T-cell (primary cell): ENCODE data around the gene SMIM23. TPM values are rescaled to one million over a fixed set of nuclear protein-coding genes. Genes with fewer than 3 reads are reported as not detected.

Experiments used
- ATAC-seq, 4 experiments: fragments of 200-7000 bp in 3 of 4; fragments of 150-1000 bp in 1 of 4; cut with Tn5 transposase; replicated peaks in 1 of 4; 1 replicate in 3 of 4; 2 replicates in 1 of 4; pipeline ENCODE4 v1.10.0; 2021; ENCODE audit warnings: moderate library complexity in 3 of 4, mild to moderate bottlenecking in 2 of 4, moderate number of reproducible peaks in 1 of 4
- CTCF ChIA-PET, 2 donors: fragments of 300-600 bp; sonication (Branson Sonifier 250); formaldehyde crosslinking; loops; one replicate each; lab custom pipeline; 2022; ENCODE audit warnings: antibody characterized with exemption in 2 of 2; lab: Charles Lee
- POLR2A ChIA-PET, 2 donors: fragments of 300-600 bp; sonication (Branson Sonifier 250); formaldehyde crosslinking; loops; one replicate each; lab custom pipeline; 2022; ENCODE audit warnings: antibody characterized with exemption in 2 of 2; lab: Charles Lee
- DNase-seq, 35 experiments: peaks; one replicate each; pipeline versions ENCODE4 v3.0.0 to v3.0.0-alpha.2; 2013 to 2023
- H3K27ac ChIP-seq: one replicate; pipeline ENCODE4 v1.5.1; 2013; ENCODE audit warnings: low read length
- H3K27me3 ChIP-seq, 2 experiments: replicated peaks in 1 of 2; 1 replicate in 1 of 2; 2 replicates in 1 of 2; pipeline versions ENCODE4 v1.6.1 to v1.7.0; 2013; ENCODE audit warnings: low read length in 1 of 2, mixed read lengths in 1 of 2; ENCODE audit not compliant: control insufficient read depth in 2 of 2, insufficient read depth in 2 of 2; ENCODE audit errors: extremely low read depth in 1 of 2
- H3K36me3 ChIP-seq, 2 donors: 1 replicate in 1 of 2; 2 replicates in 1 of 2; pipeline versions ENCODE4 v1.6.1 to v1.7.0; 2013; ENCODE audit warnings: low read length in 1 of 2; ENCODE audit not compliant: control insufficient read depth in 2 of 2, insufficient read depth in 1 of 2; ENCODE audit errors: extremely low read depth in 1 of 2
- H3K4me1 ChIP-seq, 2 experiments: 1 replicate in 1 of 2; 2 replicates in 1 of 2; pipeline versions ENCODE4 v1.6.1 to v1.7.0; 2013; ENCODE audit warnings: low read length in 2 of 2, mixed read lengths in 1 of 2; ENCODE audit not compliant: insufficient read depth in 2 of 2, control insufficient read depth in 1 of 2; ENCODE audit errors: extremely low read depth in 1 of 2
- H3K4me3 ChIP-seq, 2 donors: 1 replicate in 1 of 2; 2 replicates in 1 of 2; pipeline versions ENCODE4 v1.5.1 to v1.7.0; 2013; ENCODE audit warnings: mild to moderate bottlenecking in 2 of 2, low read length in 1 of 2, moderate library complexity in 1 of 2; ENCODE audit not compliant: control insufficient read depth in 1 of 2; ENCODE audit errors: extremely low read depth in 1 of 2
- H3K9me3 ChIP-seq: 2 replicates; pipeline ENCODE4 v1.7.0; 2013
- H3K27ac Mint-ChIP-seq, 2 donors: one replicate each; pipeline ENCODE4 v1.8.0; 2020 to 2021; ENCODE audit warnings: mild to moderate bottlenecking in 2 of 2, mixed read lengths in 2 of 2
- H3K27me3 Mint-ChIP-seq, 2 donors: one replicate each; pipeline ENCODE4 v1.8.0; 2021 to 2022; ENCODE audit warnings: mixed read lengths in 2 of 2
- H3K36me3 Mint-ChIP-seq: one replicate; pipeline ENCODE4 v1.8.0; 2021; ENCODE audit warnings: mixed read lengths
- H3K4me1 Mint-ChIP-seq, 3 donors: one replicate each; pipeline ENCODE4 v1.8.0; 2020 to 2022; ENCODE audit warnings: mixed read lengths in 3 of 3, mild to moderate bottlenecking in 1 of 3
- H3K4me3 Mint-ChIP-seq, 3 donors: one replicate each; pipeline ENCODE4 v1.8.0; 2020 to 2022; ENCODE audit warnings: mild to moderate bottlenecking in 3 of 3, mixed read lengths in 3 of 3, moderate library complexity in 3 of 3
- H3K9me3 Mint-ChIP-seq, 3 donors: one replicate each; pipeline ENCODE4 v1.8.0; 2020 to 2022; ENCODE audit warnings: mixed read lengths in 3 of 3
- WGBS: methylation state at CpG from one replicate; pipeline ENCODE4 v1.1.5; 2013; ENCODE audit warnings: missing lambda C conversion rate; ENCODE audit not compliant: insufficient coverage; 5-methylcytosine and 5-hydroxymethylcytosine counted together
- total RNA-seq, 35 experiments: library from RNA in 6 of 35; stranded (reverse) in 6 of 35; fragments of 120-200 nt in 1 of 35; gene quantifications; one replicate each; pipeline versions ENCODE4 v1.2.1 to v1.2.4 and lab custom pipeline; 2013 to 2026

SMIM23 gene
- total RNA-seq, 5 donors from 2014 or later (not counting 1 experiment from before 2014, with no cell fraction given) = not detected

- Histone ChIP-seq H3K4me3 (no peak overlapping the region), H3K9me3 (no peaks in the 10 kb centered on the region), H3K36me3 (no peaks in the 10 kb centered on the region), H3K27me3 (peaks cover 0 to 12% of the 10 kb centered on the region in 2 experiments), H3K27ac (no peak overlapping the region), H3K4me1 (no peaks in the 10 kb centered on the region)
- ChIA-PET CTCF (no interaction called here), POLR2A (interaction anchor here in 1 of 2 donors (0.6 kb wide), 1 partner anchor 779 kb away, joined by 13 read pairs; no protein-coding TSS in a partner anchor)
- DNase-seq (no peak), ATAC-seq (no peak)
- no peaks in the 10 kb centered on the region for H3K9me3 Mint-ChIP-seq
- H3K4me3 Mint-ChIP-seq = no peak overlapping the region
- WGBS = no CpG with 5 or more reads among the region's 2 CpGs
- no peak overlapping the region for H3K27ac Mint-ChIP-seq
- no peaks in the 10 kb centered on the region for H3K4me1 Mint-ChIP-seq
- H3K36me3 Mint-ChIP-seq = no peaks in the 10 kb centered on the region
- H3K27me3 Mint-ChIP-seq = peaks cover 12 to 16% of the 10 kb centered on the region in 2 donors
Observed at GRCh38 chr5:171794470-171794960, 8.9 kb downstream of the SMIM23 start.

- Mint-ChIP-seq H3K4me3 (no peak overlapping the region), H3K27ac (no peak overlapping the region)
Observed at GRCh38 chr5:171795381-171795780, 9.8 kb downstream of the SMIM23 start.

DNA sequence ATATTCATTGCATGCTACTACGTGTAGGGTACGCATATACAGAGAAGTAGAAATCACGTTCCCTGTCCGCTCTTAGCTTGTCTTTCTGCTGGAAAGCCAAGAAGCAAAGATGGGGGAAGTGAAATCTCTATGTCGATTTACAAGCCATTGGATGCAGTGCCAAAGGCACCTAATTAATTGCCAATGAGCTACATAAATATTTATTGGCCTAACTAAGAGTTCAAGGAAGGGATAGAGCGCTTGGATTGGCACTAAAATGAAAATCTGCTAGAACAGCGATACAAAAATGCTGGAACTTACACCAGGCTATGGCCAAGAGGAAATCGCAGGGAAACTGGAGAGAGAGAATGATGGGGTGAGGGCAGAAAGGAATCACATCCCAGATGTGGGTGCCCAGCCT is 10.8 kb downstream of the SMIM23 start:
- DNase-seq (no peak), ATAC-seq (no peak)
- H3K27me3 ChIP-seq = peaks cover 0 to 6% of the 10 kb centered on the region in 2 experiments
- H3K27ac ChIP-seq = no peak overlapping the region
- no peak overlapping the region for H3K27ac Mint-ChIP-seq
- peaks cover 8 to 9% of the 10 kb centered on the region in 2 donors for H3K27me3 Mint-ChIP-seq
- POLR2A ChIA-PET = no interaction called here
- no peaks in the 10 kb centered on the region for H3K9me3 Mint-ChIP-seq
- WGBS = 93% methylated on average over 3 of the region's 8 CpGs
- no peaks in the 10 kb centered on the region for H3K36me3 ChIP-seq
- H3K4me1 ChIP-seq = no peaks in the 10 kb centered on the region
- no peaks in the 10 kb centered on the region for H3K36me3 Mint-ChIP-seq
- no peak overlapping the region for H3K4me3 ChIP-seq
- CTCF ChIA-PET = no interaction called here
- H3K4me3 Mint-ChIP-seq = no peak overlapping the region
- no peaks in the 10 kb centered on the region for H3K4me1 Mint-ChIP-seq
- H3K9me3 ChIP-seq = no peaks in the 10 kb centered on the region

More at GRCh38 chr5:171795381-171795780, 9.8 kb downstream of the SMIM23 start:
- Mint-ChIP-seq H3K36me3 (no peaks in the 10 kb centered on the region), H3K4me1 (no peaks in the 10 kb centered on the region), H3K9me3 (no peaks in the 10 kb centered on the region), H3K27me3 (peaks cover 9 to 12% of the 10 kb centered on the region in 2 donors)
- Histone ChIP-seq H3K27me3 (peaks cover 0 to 12% of the 10 kb centered on the region in 2 experiments), H3K9me3 (no peaks in the 10 kb centered on the region), H3K4me3 (no peak overlapping the region), H3K4me1 (no peaks in the 10 kb centered on the region), H3K27ac (no peak overlapping the region), H3K36me3 (no peaks in the 10 kb centered on the region)
- WGBS = no CpG with 5 or more reads among the region's 2 CpGs
- ATAC-seq (no peak), DNase-seq (no peak)
- CTCF ChIA-PET = no interaction called here
- POLR2A ChIA-PET = no interaction called here

GRCh38 chr5:171797543-171797942 is 11.9 kb downstream of the SMIM23 start:
- H3K36me3 ChIP-seq = no peaks in the 10 kb centered on the region
- Mint-ChIP-seq H3K4me1 (no peaks in the 10 kb centered on the region), H3K36me3 (no peaks in the 10 kb centered on the region), H3K27me3 (peaks cover 8 to 9% of the 10 kb centered on the region in 2 donors), H3K9me3 (no peaks in the 10 kb centered on the region), H3K27ac (no peak overlapping the region), H3K4me3 (no peak overlapping the region)
- 82% methylated on average over 3 of the region's 5 CpGs for WGBS
- peaks cover 0 to 6% of the 10 kb centered on the region in 2 experiments for H3K27me3 ChIP-seq
- H3K4me1 ChIP-seq = no peaks in the 10 kb centered on the region
- no peak overlapping the region for H3K27ac ChIP-seq
- ATAC-seq = no peak
- no peak overlapping the region for H3K4me3 ChIP-seq
- H3K9me3 ChIP-seq = no peaks in the 10 kb centered on the region
- ChIA-PET POLR2A (no interaction called here), CTCF (no interaction called here)
- no peak for DNase-seq

DNA sequence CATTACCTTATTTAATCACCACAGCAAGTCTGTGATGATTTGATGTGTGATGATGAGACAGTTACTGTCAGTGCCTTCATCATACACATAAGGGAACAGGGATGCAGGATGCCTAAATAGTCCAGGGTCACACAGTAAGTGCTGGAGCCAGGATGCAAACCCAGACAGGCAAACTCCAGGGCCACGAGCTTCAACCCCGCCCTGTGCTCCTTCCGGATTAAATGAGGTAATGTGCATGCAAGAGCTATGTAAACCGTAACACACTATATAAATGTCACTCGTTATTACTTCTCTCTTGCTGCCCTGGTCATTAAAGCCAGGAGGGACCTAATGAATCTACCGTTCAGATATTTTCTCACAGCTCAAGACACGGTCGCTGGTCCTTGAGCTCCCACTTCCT is 12.8 kb downstream of the SMIM23 start:
- H3K4me1 ChIP-seq = no peaks in the 10 kb centered on the region

GRCh38 chr5:171801839-171802238 is 16.2 kb downstream of the SMIM23 start:
- Histone ChIP-seq H3K4me1 (no peaks in the 10 kb centered on the region), H3K36me3 (no peaks in the 10 kb centered on the region), H3K9me3 (no peaks in the 10 kb centered on the region), H3K27ac (no peak overlapping the region), H3K4me3 (no peak overlapping the region), H3K27me3 (peaks cover 0 to 20% of the 10 kb centered on the region in 2 experiments)
- Mint-ChIP-seq H3K27ac (no peak overlapping the region), H3K4me1 (peaks cover 0 to 7% (median 2%) of the 10 kb centered on the region in 3 donors), H3K4me3 (no peak overlapping the region), H3K36me3 (no peaks in the 10 kb centered on the region), H3K9me3 (no peaks in the 10 kb centered on the region), H3K27me3 (peaks cover 25 to 30% of the 10 kb centered on the region in 2 donors)
- DNase-seq (no peak), ATAC-seq (no peak)
- no CpG with 5 or more reads among the region's 1 CpG for WGBS
- ChIA-PET CTCF (no interaction called here), POLR2A (no interaction called here)

More for the DNA sequence above, 12.8 kb downstream of the SMIM23 start:
- DNase-seq = no peak
- no peaks in the 10 kb centered on the region for H3K36me3 ChIP-seq
- no peaks in the 10 kb centered on the region for H3K9me3 ChIP-seq
- H3K27ac Mint-ChIP-seq = no peak overlapping the region
- CTCF ChIA-PET = no interaction called here
- peaks cover 0 to 6% of the 10 kb centered on the region in 2 experiments for H3K27me3 ChIP-seq
- H3K27me3 Mint-ChIP-seq = peaks cover 4 to 5% of the 10 kb centered on the region in 2 donors
- H3K36me3 Mint-ChIP-seq = no peaks in the 10 kb centered on the region
- no peak overlapping the region for H3K4me3 Mint-ChIP-seq
- H3K4me1 Mint-ChIP-seq = no peaks in the 10 kb centered on the region
- H3K27ac ChIP-seq = no peak overlapping the region
- ATAC-seq = no peak
- H3K9me3 Mint-ChIP-seq = no peaks in the 10 kb centered on the region
- H3K4me3 ChIP-seq = no peak overlapping the region
- WGBS = 84% methylated on average over 7 of the region's 8 CpGs
- POLR2A ChIA-PET = no interaction called here
